Fibroblast of pulmonary artery (primary cell): Measurements from ENCODE around the gene IMP4.

Experiments
- DNase-seq: peaks from one replicate; pipeline ENCODE4 v3.0.0-alpha.2; 2010; ENCODE audit warnings: low read depth
- H3K4me3 ChIP-seq: replicated peaks from 2 replicates; pipeline ENCODE4 v1.5.1; 2011; ENCODE audit warnings: low read depth, mild to moderate bottlenecking, control low read depth, low read length, moderate library complexity
- TF ChIP-seq, protein P1 (sequence below): IDR thresholded peaks from 2 replicates; pipeline ENCODE4 v1.5.1; 2011; ENCODE audit warnings: mild to moderate bottlenecking, control low read depth, low read length, inconsistent platforms; ENCODE audit errors: missing control alignments

IMP4 gene

DNA sequence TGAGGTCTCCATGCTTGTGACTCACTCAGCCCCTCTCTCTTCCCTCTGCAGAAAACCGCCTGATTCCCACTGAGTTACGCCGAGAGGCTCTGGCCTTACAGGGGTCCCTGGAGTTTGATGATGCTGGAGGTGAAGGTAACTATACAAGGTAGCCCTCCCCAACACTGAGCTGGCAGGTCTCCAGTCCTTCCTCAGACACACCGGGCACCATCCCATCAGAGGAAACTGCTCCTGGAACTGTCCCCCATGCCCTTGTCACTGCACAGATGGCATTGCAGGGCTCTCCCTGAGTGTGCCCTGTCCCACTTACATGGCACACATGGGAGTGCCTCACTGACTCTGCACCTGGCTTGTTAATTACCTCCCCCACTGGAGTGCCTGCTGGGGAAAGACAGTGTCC lies 1.9 kb downstream of the IMP4 start:
- no peak for DNase-seq
- no peak overlapping the region for H3K4me3 ChIP-seq
- TF ChIP-seq, protein P1, sequence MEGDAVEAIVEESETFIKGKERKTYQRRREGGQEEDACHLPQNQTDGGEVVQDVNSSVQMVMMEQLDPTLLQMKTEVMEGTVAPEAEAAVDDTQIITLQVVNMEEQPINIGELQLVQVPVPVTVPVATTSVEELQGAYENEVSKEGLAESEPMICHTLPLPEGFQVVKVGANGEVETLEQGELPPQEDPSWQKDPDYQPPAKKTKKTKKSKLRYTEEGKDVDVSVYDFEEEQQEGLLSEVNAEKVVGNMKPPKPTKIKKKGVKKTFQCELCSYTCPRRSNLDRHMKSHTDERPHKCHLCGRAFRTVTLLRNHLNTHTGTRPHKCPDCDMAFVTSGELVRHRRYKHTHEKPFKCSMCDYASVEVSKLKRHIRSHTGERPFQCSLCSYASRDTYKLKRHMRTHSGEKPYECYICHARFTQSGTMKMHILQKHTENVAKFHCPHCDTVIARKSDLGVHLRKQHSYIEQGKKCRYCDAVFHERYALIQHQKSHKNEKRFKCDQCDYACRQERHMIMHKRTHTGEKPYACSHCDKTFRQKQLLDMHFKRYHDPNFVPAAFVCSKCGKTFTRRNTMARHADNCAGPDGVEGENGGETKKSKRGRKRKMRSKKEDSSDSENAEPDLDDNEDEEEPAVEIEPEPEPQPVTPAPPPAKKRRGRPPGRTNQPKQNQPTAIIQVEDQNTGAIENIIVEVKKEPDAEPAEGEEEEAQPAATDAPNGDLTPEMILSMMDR, result no peak

DNA sequence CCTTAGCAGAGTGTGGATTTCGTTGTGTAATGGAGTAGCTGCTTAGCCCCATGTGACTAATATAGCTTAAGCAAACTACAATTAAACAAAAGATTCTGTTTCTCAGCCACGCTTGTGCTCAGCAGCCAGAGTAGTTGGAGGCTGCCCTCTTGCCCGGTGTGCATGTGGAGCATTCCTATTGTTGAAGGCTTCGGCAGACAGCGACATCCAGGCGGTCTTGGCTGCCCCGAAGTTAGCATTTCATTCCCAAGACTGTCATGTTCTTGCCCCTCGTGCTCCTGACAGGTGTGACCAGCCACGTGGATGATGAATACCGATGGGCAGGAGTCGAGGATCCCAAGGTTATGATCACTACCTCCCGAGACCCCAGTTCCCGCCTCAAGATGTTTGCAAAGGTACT lies 2.4 kb downstream of the IMP4 start:
- no peak overlapping the region for H3K4me3 ChIP-seq
- TF ChIP-seq, protein P1, result no peak
- no peak for DNase-seq

DNA sequence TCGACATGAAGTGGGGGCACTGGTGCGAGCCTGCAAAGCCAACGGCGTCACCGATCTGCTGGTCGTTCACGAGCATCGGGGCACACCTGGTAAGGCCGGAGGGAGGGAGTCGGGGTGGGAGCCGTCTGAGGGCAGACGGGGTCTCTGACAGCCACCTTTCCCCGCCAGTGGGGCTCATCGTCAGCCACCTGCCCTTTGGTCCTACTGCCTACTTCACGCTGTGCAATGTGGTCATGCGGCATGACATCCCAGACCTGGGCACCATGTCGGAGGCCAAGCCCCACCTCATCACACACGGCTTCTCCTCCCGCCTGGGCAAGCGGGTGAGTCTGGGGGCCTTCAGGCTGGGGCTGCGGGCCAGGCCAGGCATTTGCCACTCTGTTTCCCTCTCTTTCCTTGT lies 2.9 kb downstream of the IMP4 start:
- no peak overlapping the region for H3K4me3 ChIP-seq
- DNase-seq, result no peak
- TF ChIP-seq, protein P1, result no peak

DNA sequence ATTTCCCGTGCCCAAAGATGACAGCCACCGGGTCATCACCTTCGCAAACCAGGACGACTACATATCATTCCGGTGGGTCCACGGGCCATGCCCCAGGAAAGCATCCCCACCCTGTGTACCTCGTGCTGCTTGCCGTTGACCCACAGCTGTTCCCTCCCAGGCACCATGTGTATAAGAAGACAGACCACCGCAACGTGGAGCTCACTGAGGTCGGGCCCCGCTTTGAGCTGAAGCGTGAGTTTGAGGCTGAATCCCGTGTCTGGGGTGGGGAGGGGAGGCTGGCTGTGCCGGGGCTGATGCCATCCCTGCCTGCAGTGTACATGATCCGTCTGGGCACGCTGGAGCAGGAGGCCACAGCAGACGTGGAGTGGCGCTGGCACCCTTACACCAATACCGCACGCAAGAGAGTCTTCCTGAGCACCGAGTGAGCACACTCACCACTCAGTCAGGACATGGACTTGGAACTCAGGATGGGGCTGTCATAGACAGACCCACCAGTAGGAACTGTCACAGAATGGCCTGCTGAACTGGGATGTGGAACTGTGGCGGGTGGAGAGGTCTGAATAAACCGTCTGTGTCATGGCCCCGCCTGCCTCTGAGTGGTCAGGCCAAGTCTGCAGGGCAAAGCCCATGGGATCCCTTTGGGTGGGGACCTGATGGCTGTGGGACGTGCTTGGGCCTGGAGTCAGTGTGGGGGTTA lies 3.5 kb downstream of the IMP4 start:
- H3K4me3 ChIP-seq, result no peak overlapping the region
- DNase-seq, result no peak
- TF ChIP-seq, protein P1, result no peak

DNA sequence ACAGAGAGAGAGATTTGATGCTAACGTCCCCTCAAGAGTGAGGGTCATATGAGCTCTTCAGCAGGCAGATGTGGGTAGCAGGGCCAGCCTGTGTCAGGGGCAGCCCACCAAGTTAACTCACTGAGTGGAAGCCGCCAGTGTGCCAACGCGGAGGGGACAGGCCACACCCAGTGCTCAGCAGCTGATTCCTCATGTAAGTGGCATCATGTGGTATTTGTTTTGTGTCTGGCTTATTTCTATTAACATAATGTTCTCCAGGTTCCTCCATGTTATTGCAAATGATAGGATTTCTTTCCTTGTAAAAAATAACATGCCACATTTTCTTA lies 4.0 kb downstream of the IMP4 start:
- H3K4me3 ChIP-seq, result no peak overlapping the region
- TF ChIP-seq, protein P1, result no peak
- no peak for DNase-seq

DNA sequence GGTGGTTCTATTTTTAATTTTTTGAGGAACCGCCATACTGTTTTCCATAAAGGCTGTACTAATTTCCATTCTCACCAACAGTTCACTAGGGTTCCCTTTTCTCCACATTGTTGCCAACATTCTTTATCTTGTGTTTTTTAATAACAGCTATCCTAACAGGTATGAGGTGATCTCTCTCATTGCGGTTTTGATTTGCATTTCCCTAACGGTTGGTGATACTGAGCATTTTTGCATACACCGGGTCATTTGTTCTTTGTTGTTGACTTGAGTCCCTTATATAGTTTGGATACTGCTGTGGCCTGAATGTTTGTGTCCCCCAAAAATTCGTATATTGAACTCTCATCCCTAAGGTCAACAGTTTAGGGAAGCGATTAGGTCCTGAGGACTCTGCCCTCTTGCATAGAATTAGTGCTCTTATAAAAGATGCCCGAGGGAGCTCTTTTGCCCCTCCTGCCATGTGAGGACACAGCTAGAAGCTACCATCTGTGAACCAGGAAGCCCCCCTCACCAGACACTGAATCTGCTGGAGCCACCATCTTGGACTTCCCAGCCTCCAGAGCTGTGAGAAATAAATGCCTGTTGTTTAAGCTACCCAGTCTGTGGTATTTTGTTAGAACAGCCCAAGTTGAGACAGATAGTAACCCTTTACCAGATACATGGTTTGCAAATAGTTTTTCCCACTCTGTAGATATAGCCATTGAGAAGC lies 4.7 kb downstream of the IMP4 start:
- H3K4me3 ChIP-seq, result no peak overlapping the region
- TF ChIP-seq, protein P1, result no peak
- no peak for DNase-seq

DNA sequence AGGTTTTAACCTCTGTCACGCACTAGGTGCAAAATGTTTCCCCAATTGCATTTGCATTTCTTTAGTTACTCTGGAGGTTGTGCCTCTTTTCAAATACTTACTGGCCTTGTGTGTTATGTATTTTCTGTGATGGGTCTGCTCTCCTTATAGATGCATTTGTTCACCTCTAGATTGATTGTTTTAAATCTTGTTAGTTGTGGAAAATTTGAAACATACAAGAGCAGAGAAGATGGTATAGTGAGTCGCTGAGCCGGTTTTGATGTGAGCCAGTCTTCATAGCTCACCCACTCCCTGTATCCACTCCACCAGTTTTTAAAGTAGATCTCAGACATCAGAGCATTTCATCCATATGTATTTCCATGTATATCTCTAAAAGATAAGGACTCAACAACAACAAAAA lies 6.5 kb downstream of the IMP4 start:
- DNase-seq, result no peak
- no peak overlapping the region for H3K4me3 ChIP-seq
- TF ChIP-seq, protein P1, result no peak
